Adrenal gland (tissue), 12 donors: ENCODE data around the gene CHN2. TPM values are rescaled to one million over a fixed set of nuclear protein-coding genes. Genes with fewer than 3 reads are reported as not detected.

Source experiments
- DNase-seq, 7 donors: peaks; one replicate each; pipeline ENCODE4 v3.0.0-alpha.2; 2019 to 2020
- H3K27ac ChIP-seq, 5 donors: fragments of 200-600 bp; sonication (generic) in 4 of 5; 1 replicate in 3 of 5; 2 replicates in 2 of 5; pipeline versions ENCODE4 v1.5.1 to v1.8.0; 2016 to 2020; ENCODE audit warnings: mild to moderate bottlenecking in 1 of 5
- H3K27me3 ChIP-seq: fragments of 200-600 bp; 2 replicates; pipeline ENCODE4 v1.8.0; 2021
- H3K36me3 ChIP-seq, 2 donors: fragments of 200-600 bp; replicated peaks in 1 of 2; 1 replicate in 1 of 2; 2 replicates in 1 of 2; pipeline versions ENCODE4 v1.5.1 to v1.8.0; 2018 to 2022
- H3K4me1 ChIP-seq, 2 donors: fragments of 200-600 bp; replicated peaks in 1 of 2; 1 replicate in 1 of 2; 2 replicates in 1 of 2; pipeline versions ENCODE4 v1.5.1 to v1.8.0; 2018 to 2021
- H3K4me3 ChIP-seq, 4 donors: fragments of 200-600 bp; sonication (generic) in 3 of 4; one replicate each; pipeline ENCODE4 v1.5.1; 2016 to 2018
- H3K9me3 ChIP-seq, 3 donors: fragments of 200-600 bp; sonication (generic) in 1 of 3; replicated peaks in 1 of 3; 1 replicate in 2 of 3; 2 replicates in 1 of 3; pipeline versions ENCODE4 v1.5.1 to v1.8.0; 2016 to 2021
- CTCF ChIP-seq, 6 experiments: fragments of 450-650 bp in 4 of 6; fragments of 200-600 bp in 2 of 6; sonication (generic) in 1 of 6; IDR thresholded peaks; 1 replicate in 5 of 6; 2 replicates in 1 of 6; pipeline versions ENCODE4 v1.5.1 to v1.8.0; 2016 to 2021; ENCODE audit warnings: antibody characterized with exemption in 6 of 6, mild to moderate bottlenecking in 2 of 6, moderate library complexity in 1 of 6
- POLR2A ChIP-seq, 2 donors: fragments of 450-650 bp; IDR thresholded peaks; one replicate each; pipeline ENCODE4 v1.6.1; 2017; ENCODE audit warnings: antibody characterized with exemption in 2 of 2, mild to moderate bottlenecking in 2 of 2, moderate library complexity in 1 of 2
- whole genome bisulfite sequencing, 4 donors: extraction: QIAGEN DNeasy Blood & Tissue Kit in 2 of 4; methylation state at CpG; one replicate each; pipeline versions ENCODE4 v1.1.5 to v1.1.7; 2013 to 2017; 5-methylcytosine and 5-hydroxymethylcytosine counted together
- intact Hi-C, 2 donors: fragments of 100-400 bp; cut with DNase I; formaldehyde crosslinking; loops; one replicate each; pipeline versions ENCODE4 v1.14.1 to v1.15.0; 2022 to 2023
- polyA plus RNA-seq, 3 donors: library from polyadenylated mRNA; stranded (reverse); fragments of 200-250 nt in 2 of 3; fragments of 350-450 nt in 1 of 3; fragmentation: Illumina TruSeq in 1 of 3; extraction: RNeasy Lipid Tissue Mini Kit (QIAGEN cat#74804) in 1 of 3; gene quantifications; one replicate each; pipeline ENCODE4 v1.2.3, GENCODE V29; 2013 to 2014
- total RNA-seq, 9 donors: library from RNA; depleted of rRNA in 4 of 9; stranded (reverse); fragments of >200 nt in 4 of 9; fragments of 120-200 nt in 1 of 9; fragmentation: NEBNext Ultra II Directional in 1 of 9; extraction: Animal tissue kit (Norgen Biotek cat#: 25700) in 1 of 9; gene quantifications; one replicate each; pipeline versions ENCODE4 v1.1.0 to v1.2.4, GENCODE V29; 2013 to 2023
- donor health status: healthy with polysubstance abuse.
- donor health status: Bipolar disorder and iron deficiency.
- donor health status: DM: yes; HTN: yes; CAD: no.
- donor health status: DM: no; HTN: no; CAD: no.
- donor health status: DM: no; HTN: no; CAD: no.
- donor health status: DM: yes; HTN: yes; CAD: no.

The CHN2 gene
- total and polyA plus RNA-seq, 12 donors = 2.7 to 35.4 (median 11.5) TPM

GRCh38 chr7:29184599-29184998 is 10.0 kb upstream of the CHN2 start:
- Histone ChIP-seq H3K27ac (no peak overlapping the region), H3K4me1 (no peaks in the 10 kb centered on the region), H3K9me3 (peaks cover 0 to 2% (median 0%) of the 10 kb centered on the region in 3 donors), H3K36me3 (no peaks in the 10 kb centered on the region), H3K4me3 (no peak overlapping the region), H3K27me3 (no peaks in the 10 kb centered on the region)
- 89 to 100% (median 95%) methylated on average over 2 of the region's 2 CpGs for WGBS, 4 donors
- intact Hi-C loops = no loop called here
- no peak for DNase-seq
- TF ChIP-seq CTCF (IDR thresholded peaks at IDR 0.05) (no peak), POLR2A (IDR thresholded peaks at IDR 0.05) (no peak)

GRCh38 chr7:29185613-29186012 is 9.0 kb upstream of the CHN2 start:
- H3K4me3 ChIP-seq = no peak overlapping the region
- 82 to 92% (median 89%) methylated on average over 6 of the region's 6 CpGs for WGBS, 4 donors
- no peaks in the 10 kb centered on the region for H3K4me1 ChIP-seq
- no peaks in the 10 kb centered on the region for H3K9me3 ChIP-seq
- TF ChIP-seq POLR2A (IDR thresholded peaks at IDR 0.05) = no peak
- no peak for TF ChIP-seq CTCF (IDR thresholded peaks at IDR 0.05)
- intact Hi-C loops = loop anchor here in 1 of 2 donors (5.0 kb wide), 1 partner anchor 222 kb away; no protein-coding TSS in a partner anchor
- H3K27me3 ChIP-seq = no peaks in the 10 kb centered on the region
- no peak overlapping the region for H3K27ac ChIP-seq
- H3K36me3 ChIP-seq = no peaks in the 10 kb centered on the region
- DNase-seq = no peak

GRCh38 chr7:29189743-29190201 is 4.8 kb upstream of the CHN2 start:
- Histone ChIP-seq H3K9me3 (no peaks in the 10 kb centered on the region), H3K4me3 (peak overlapping the region in 1 of 4 donors; percentile 36), H3K4me1 (peaks cover 0 to 3% of the 10 kb centered on the region in 2 donors), H3K27ac (no peak overlapping the region), H3K36me3 (no peaks in the 10 kb centered on the region), H3K27me3 (no peaks in the 10 kb centered on the region)
- intact Hi-C loops = loop anchor here (5.0 to 10.0 kb wide), 3 partner anchors 135 to 218 kb away; no protein-coding TSS in a partner anchor
- 6 to 23% (median 10%) methylated on average over 9 to 16 of the region's 16 CpGs for WGBS, 4 donors
- no peak for TF ChIP-seq POLR2A (IDR thresholded peaks at IDR 0.05)
- peak; percentile 73 to 87 (median 82) for TF ChIP-seq CTCF (IDR thresholded peaks at IDR 0.05)
- peak; percentile 50 to 74 (median 65) for DNase-seq

- H3K27me3 ChIP-seq = no peaks in the 10 kb centered on the region
- H3K4me1 ChIP-seq = peaks cover 0 to 3% of the 10 kb centered on the region in 2 donors
- TF ChIP-seq POLR2A (IDR thresholded peaks at IDR 0.05) (no peak), CTCF (IDR thresholded peaks at IDR 0.05) (no peak)
- no peaks in the 10 kb centered on the region for H3K36me3 ChIP-seq
- intact Hi-C loops = loop anchor here (5.0 to 10.0 kb wide), 2 partner anchors 134 to 152 kb away; no protein-coding TSS in a partner anchor
- no peak overlapping the region for H3K27ac ChIP-seq
- 58 to 65% (median 62%) methylated on average over 5 of the region's 5 CpGs for WGBS, 4 donors
- H3K9me3 ChIP-seq = no peaks in the 10 kb centered on the region
- DNase-seq = no peak
- H3K4me3 ChIP-seq = no peak overlapping the region
Measured at GRCh38 chr7:29190349-29191045, 4.1 kb upstream of the CHN2 start.
